Activated CD8-positive, alpha-beta memory T cell treated with anti-CD3 and anti-CD28 coated beads, Interleukin-2, amount 50 U/mL, for 48 hours (primary cell): Measurements from ENCODE around the gene ASB16.

Experiments used
- DNase-seq: peaks from one replicate; pipeline ENCODE4 v3.0.0-alpha.2; 2020

The ASB16 gene

GRCh38 chr17:44211281-44212265 lies 41.1 kb downstream of the ASB16 start:
- no peak for DNase-seq

DNA sequence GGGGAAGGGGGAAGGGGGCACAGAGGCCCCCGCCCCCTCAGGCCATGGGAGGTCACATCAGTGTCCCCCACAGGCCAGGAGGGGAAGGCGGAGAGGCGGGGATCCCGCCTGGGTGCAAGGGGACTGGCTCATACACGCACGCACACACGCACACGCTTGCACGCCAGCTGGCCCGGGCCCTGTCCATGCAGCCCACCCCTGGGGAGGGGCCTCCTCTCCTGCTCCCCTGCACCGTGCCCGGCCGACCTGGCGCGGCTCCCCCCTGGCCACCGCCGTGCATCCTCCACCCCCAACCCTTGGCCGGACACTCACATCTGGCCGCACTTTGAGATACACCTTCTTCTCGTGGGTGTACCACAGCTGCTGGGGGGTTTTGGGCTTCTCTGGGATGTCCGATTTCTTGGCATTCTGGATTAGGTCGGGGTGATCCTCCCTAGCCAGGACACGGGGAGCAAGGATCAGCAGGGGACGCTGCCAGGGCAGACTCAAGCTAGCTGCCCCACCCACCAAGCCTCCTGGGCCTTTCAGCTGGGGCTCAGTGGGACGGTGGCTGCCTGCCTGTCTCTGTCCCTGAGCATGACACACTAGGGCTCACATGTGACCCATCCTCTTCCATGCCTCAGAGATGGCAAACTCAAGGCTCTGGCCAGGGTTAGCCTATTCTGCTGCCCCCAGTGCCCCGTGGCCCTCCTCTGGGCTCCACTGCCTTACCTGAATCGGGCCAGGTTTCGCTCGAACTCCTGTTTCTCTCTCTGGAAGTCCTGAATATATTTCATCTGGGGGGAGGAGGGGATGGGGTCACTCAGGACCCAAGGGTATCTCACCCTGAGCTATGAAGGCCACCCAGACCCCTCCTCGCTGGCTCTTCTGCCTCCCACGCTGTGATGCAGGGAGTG lies 42.3 kb downstream of the ASB16 start:
- DNase-seq = no peak

DNA sequence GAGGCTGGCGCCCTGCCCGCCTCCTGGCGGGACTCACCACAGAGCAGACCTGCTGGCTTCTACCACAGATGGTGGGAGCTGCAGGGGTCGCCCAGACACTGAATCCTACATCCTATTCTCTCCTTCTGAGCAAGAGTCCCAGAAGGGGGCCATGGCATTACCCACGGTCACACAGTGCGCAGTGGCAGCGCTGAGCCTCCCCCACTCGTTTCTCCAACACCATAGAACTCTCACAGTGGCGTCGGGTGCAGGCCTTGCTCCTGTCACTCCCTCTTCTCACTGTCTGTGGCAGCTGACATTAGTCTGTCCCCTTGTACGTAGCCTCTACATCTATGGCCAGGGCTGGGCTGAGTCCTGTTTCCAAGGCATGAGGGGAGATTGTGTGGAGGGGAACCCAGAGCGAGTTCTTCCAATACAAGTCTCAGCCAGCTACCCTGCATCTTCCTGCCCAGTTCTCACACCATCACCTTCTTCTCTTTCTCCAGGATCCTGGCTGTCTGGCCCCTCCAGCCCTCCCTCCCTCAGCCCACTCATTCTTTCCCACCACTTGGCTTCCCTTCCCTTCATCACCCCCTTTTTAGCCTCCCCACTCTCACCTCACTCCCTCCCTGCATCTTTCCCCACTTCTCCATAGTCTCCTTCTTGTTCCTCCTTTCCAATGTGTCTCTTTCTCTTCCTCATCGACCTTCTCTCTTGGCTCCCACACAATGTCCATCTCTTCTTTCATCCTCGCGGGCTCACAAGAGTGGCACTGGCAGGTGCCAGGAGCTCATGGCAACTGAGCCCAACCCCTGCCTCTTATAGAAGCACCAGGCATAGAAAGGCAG lies 43.1 kb downstream of the ASB16 start:
- DNase-seq = no peak

GRCh38 chr17:44214230-44214494 lies 43.7 kb downstream of the ASB16 start:
- DNase-seq = no peak

DNA sequence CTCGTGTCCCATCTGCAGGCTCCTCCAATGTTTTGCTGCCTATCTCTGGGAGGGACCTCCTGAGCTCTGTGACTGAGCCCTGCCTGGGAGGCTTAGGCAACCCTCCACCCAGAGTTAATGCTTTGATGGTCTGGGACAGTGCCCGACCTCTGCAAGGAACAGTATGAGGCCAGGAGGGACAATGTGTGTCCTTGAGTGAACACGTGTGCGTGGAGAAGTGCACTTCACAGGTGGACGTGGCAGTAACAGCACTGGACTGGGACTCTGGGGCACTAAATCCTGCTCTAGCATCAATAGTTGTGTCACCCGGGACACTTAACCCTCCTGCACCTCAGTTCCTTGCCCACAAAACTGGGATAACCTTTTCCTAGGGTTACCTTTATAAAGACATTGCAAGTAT lies 44.4 kb downstream of the ASB16 start:
- DNase-seq = no peak

DNA sequence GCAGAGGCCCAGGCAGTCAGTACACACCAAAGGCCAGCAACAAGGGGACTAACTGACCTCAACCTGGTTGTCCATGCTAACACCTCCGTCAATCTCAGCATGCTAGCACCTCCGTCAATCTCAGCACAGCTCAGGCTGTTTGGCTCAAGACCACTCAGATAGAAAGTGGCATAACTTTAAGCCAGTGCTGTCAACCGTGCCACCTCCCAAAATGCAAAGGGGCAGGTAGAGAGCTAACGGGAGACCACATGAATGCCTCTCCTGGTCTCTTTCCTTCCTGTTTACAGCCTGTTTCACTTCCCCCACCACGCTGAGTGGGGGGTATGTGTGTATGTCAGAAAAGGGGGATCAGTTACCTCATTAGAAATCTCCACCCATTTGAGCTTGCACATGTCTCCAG lies 45.7 kb downstream of the ASB16 start:
- DNase-seq = no peak

GRCh38 chr17:44216694-44217093 lies 46.2 kb downstream of the ASB16 start:
- no peak for DNase-seq

- no peak for DNase-seq
Observed at GRCh38 chr17:44217738-44218343, 47.3 kb downstream of the ASB16 start.

DNA sequence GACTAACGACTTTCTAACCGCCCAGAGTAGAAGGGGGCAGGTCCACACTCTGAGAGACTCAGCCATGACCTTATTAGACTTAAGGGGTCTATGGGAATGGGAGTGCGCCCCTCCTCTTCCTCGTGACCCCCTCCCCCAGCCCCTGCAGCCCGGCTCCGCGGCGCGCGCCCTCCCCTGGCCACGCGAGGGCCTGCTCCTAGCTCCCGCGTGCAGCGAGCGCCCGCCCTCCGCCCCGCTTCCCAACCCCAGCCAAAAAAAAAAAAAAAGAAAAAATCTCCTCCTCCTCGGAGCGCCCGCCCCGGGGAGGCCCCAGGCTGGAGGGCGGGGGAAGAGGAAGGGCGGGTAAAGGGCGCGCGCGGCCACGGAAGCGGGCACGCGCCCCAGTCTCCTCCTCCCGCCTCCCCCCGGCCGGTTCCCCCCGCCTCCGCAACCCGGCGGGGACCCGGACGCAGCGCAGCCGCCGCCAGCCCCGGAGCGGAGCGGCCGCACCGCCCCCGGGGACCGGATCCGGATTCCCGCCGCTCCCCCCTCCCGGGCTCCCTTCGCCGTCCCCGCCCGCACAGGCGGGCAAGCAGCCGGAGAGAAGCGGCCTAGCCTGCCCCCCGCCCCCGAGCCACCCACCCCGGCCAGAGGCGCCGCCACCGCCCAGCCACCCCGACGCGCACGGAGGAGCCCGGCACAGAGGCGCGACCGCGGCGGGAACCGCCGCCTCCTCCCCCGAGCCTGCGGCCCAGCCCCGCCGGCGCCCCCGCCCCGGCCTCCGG lies 48.0 kb downstream of the ASB16 start:
- peak; percentile 91 for DNase-seq

DNA sequence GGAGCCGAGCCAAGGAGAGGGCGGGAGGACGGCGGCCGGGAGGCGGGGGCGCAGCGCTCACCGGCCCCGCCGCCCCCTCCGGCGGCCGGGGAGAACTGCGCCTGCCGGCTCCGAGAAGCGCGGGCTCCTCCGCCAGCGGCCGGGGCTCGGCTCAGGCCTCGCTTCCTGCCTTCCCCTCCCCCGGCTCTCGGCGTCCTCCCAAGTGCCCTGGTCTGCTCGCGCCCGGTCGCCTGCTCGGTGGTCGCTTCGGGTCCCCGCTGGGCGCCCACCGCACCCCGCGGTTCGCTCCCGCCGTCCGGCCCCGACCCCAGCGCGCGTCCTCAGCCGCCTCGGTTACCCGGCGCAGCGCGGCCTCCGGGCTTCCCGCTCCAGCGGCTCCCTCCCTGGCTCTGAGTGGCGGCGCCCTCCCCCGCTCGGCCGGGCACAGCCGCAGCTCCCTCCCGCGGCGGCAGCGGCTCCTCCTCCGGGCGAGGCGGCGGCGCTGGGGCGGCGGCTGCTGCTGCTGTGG lies 48.7 kb downstream of the ASB16 start:
- DNase-seq = peak; percentile 85

- peak; percentile 75 for DNase-seq
Observed at GRCh38 chr17:44219616-44220212, 49.2 kb downstream of the ASB16 start, which contains the start of gene UBTF. UBTF (minus strand) TSS chr17:44219675; CDS start chr17:44218229, 1,446 bp downstream.

DNA sequence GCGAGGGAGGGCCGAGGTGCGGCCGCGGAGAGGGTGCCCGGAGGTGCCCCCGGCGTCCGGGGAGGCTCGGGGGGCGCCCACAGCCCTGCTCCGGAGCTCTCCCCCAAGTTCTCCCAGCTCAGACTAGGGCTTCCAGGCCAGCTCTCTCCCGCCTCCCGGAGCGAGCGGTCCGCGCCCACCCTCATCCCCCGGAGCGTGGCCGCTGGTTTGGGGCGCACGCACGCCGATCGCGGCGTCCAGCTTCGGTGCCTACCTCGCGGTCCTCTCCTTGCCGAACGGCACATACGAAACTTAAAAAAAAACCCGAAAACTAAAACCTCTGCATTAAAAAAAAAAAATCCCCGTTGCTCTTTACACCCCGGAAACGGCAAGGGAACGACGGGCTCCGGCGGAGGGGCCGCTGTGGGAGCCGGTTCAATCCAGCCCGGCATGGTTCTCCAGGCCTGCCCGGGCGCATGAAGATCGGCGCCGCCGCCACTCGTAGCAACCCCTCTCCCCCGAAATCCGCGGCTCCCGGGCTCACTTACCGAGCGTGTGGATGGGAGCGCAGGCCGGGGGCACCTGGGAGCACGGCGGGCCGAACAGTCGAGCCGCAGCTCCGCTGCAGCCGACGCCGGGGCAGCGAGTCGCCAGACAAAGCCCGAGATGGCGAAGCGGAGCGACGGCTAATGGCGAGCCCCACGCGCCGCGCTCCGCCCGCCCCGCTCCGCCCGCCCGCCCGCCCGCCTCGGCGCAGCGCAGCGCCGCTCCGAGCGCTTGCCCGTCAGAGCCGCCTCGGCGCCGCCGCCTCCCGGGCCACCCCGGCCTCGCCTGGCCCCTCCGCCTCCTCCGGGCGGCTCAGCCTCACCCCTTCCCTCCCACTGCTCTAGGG lies 49.9 kb downstream of the ASB16 start:
- DNase-seq = peak; percentile 81

DNA sequence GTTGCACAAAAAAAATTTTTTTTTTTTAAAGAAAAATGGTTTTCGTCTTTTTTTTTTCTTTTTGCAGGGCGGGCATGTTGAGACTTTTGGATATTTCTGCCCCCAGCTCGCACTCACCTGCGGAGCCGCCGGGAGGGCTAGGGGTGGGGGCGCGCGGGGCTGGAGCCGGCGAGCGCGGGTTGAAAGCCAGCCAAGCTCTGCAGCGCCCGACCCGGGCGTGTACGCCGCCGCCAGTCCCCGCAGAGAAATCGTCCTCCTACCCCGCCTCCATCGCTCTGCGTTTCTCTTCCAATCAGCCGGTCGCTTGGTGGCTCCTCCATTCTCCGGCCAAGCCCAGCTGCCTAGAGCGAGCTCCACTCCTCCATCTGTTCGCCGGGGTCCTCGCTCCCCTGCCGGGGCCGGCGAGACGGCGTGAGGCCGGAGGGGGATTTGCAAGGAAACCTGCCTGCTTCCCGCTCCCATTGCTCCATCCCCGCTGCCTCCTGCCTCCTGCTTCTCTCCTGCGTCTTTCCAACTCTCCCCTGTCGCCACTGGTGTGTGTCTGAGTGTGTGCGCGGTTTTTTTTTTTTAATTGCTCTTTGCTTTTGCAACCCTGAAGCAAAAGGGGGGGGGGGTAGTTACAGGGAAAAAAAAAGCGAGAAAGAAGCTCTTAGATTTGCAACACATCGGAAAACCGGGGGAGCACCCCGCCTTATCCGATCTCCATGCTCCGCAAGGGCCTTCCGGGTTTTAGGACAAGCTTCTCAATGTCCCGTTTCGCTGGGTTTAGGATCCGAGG lies 50.8 kb downstream of the ASB16 start:
- DNase-seq = peak; percentile 81

DNA sequence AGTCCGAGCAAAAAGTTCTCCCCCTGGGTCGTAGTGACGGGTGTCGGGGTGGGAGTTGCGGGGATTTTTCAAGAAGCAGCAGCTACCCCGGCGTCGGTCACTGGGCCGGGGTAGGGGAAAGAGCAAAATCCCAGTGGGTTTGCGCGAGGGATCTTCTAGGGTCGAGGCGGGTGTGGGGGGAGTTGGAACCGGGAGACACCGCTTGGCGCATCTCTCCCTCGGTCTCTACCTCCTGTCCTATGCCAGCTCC lies 51.3 kb downstream of the ASB16 start:
- no peak for DNase-seq

- DNase-seq = peak; percentile 73
Observed at GRCh38 chr17:44222112-44222869, 51.8 kb downstream of the ASB16 start.

GRCh38 chr17:44223541-44224071 lies 53.1 kb downstream of the ASB16 start:
- DNase-seq = no peak
